ENCODE data around the gene ECD.

The ECD gene

GRCh38 chr10:73096449-73097304 is 71.1 kb downstream of the ECD start, which contains the start of gene P4HA1:
TSS of gene P4HA1 (minus strand) at chr10:73096866. CDS start at chr10:73074883, 21,983 bp downstream.
- DNase-seq (ENCODE audit: low read depth): peak; percentile 98

GRCh38 chr10:73096041-73096448 is 71.8 kb downstream of the ECD start:
- DNase-seq (ENCODE audit: low read depth): peak; percentile 51

DNA sequence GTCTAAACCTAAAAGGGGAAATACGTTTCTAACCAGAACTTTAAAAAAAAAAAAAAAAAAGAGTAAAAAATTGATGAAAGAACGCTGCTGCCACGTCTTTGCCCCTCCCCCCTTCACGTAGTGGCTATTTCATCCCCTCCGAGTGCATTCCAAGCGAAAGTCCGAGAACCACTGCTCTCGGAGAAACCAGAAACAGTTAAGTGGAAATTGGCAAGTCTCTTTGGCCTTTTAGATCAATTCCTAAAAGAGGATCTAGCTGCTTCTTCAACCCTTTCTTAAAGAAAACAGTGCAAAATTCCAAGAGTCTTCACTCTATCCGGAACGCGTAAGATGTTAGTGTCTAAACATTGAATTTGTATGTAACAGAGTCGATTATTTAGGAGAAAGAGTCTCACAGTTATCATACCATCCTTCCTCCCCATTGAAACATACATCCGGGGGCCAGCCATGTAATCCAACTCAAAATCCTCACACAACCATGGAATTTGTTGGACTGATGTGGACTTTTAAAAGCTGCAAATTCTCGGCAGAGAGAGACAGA is 72.3 kb downstream of the ECD start:
- peak; percentile 25 for DNase-seq (ENCODE audit: low read depth)

GRCh38 chr10:73094986-73095480 is 72.8 kb downstream of the ECD start:
- DNase-seq (ENCODE audit: low read depth): no peak

- DNase-seq (ENCODE audit: low read depth): no peak
These were observed 73.6 kb downstream of the ECD start for GRCh38 chr10:73093922-73094850.

- DNase-seq (ENCODE audit: low read depth): no peak
These were observed 75.0 kb downstream of the ECD start for GRCh38 chr10:73092830-73093229.

GRCh38 chr10:73088304-73088703 is 79.5 kb downstream of the ECD start:
- no peak for DNase-seq (ENCODE audit: low read depth)

DNA sequence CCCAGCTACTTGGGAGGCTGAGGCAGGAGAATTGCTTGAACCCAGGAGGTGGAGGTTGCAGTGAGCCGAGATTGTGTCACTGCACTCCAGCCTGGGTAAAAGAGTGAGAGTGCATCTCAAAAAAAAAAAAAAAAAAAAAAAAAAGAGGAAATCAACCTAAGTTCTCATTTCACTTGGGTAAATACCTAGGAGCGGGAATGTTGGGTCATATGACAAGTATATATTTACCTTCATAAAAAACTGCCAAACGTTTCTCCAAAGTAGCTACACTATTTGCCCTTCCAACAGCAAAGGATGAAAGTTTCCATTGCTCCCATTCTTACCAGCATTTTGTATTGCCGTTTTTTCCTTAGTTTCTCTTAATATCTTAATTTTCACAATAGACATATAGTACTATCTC is 81.0 kb downstream of the ECD start:
- DNase-seq (ENCODE audit: low read depth): no peak

DNA sequence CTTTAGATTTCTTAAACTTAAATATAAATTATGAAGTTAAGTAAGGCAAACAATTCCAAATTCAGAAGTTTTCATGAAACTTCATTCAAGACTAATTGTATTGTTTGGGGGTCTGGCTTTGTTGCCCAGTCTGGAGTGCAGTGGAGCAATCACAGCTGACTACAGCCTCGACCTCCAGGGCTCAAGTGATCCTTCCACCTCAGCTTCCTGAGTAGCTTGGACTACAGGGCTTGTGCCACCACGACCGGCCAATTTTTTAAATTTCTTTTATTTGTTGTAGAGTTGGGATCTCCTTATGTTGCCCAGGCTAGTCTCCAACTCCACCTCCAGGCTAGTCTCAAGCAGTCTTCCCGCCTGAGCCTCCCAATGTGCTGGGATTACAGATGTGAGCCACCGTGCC is 83.6 kb downstream of the ECD start:
- DNase-seq (ENCODE audit: low read depth): no peak

Measured in T-helper 22 cell (primary cell).